Measurements from ENCODE around the gene TMEM14C.
A peak's percentile ranks its signal among the peaks of the same experiment; 100 is the strongest.

Gene TMEM14C

DNA sequence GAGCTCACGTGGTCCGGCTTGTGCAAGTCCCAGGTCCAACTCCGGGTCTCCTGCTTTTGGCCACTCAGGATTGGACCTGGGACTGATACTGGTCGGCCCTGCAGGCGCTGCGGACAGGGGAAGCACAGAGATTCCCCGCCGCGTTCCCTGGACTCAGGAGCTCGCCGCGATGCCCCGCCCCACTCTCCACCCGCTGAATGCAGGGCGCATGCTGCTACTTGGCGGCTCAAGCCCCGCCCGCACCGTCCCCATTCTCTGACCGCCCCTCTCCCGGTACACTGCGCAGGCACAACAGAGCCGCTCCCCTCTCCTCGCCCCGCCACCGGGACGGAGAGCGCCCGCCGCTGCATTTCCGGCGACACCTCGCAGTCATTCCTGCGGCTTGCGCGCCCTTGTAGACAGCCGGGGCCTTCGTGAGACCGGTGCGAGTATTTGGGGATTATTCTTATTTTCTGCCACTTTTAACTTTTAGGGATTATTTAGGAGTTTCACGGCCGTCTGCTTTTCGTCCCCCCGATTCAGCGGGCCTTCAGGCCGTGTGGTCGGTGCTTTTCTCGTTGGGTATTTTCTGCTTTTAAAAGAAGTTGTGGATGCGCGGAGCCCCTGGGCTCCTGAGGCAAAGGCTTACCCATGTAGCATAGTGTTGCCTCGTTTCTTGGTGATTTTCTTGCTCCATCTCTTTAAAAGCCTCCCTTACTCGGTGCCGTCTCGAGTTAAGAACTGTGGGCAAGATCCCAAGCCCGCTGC, at the start of gene TMEM14C:
Gene TMEM14C, plus strand, starts transcription at position 251 of the 747 bp plus-strand sequence. CDS start 1,544 bp downstream, outside the sequence.
- DNase-seq (ENCODE audit: low spot score) = peak; percentile 99

DNA sequence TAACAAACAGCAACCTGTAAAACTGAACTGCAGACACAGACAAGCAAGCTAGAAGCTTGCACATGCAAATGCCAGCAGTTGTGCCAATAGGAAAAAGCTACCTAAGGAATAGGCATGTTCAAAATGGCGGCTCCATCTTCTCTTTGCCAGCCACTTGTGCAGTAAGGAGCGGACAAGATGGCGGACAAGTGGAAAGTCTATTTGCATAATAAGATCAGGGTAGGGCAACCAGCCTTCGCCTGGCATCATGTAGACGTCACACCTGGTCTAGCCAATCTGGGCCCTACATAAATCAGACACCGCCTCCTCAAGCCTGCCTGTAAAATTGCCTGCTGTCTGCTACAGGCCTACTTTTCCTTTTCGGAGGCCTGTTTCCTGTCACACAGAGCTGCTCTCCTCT, 46.5 kb upstream of the TMEM14C start:
- DNase-seq (ENCODE audit: low spot score) = no peak

- no peak for DNase-seq (ENCODE audit: low spot score)
Measured at GRCh38 chr6:10678456-10678855, 44.4 kb upstream of the TMEM14C start.

DNA sequence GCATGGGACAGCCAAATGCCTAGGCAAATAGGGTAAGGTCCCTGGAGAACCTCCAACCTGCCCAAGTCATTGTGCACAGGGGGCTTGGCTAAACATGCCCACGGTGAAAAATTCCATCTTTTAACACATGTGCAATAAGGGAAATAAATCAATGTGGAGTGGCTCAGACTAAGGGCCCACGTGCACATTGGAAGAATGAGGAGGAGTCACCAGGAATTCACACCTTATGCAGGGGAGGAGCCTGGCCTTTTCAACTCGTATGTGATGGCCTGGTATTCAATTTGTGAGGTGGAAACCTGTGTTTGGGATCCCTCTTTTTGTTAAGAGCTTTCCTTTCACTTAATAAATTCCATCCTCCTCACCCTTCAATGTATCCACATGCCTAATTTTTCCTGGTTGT, 41.1 kb upstream of the TMEM14C start:
- DNase-seq (ENCODE audit: low spot score) = no peak

GRCh38 chr6:10682355-10682988, 40.4 kb upstream of the TMEM14C start:
- DNase-seq (ENCODE audit: low spot score) = no peak

DNA sequence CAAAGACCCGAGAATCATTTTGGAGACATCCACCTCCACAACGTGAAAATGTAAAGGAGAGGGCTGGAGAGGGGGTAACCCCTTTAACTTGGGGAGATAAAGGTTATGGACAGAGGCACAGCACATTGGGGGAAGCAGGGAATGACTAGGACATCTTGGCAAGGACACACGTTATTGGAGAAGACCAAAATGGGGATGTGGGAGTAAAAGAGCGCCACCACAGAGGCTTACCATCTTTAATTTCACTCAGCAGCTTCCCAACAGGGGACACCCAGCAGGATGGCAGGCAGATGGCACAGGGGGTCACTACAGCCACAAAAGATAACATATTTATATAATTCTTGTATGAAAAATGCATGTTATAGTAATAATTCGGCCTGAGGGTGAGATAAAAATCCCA, 38.3 kb upstream of the TMEM14C start:
- no peak for DNase-seq (ENCODE audit: low spot score)

GRCh38 chr6:10685092-10685915, 37.6 kb upstream of the TMEM14C start:
- no peak for DNase-seq (ENCODE audit: low spot score)

GRCh38 chr6:10686901-10687300, 36.0 kb upstream of the TMEM14C start:
- DNase-seq (ENCODE audit: low spot score) = no peak

GRCh38 chr6:10687582-10687981, 35.3 kb upstream of the TMEM14C start:
- peak; percentile 7 for DNase-seq (ENCODE audit: low spot score)

DNA sequence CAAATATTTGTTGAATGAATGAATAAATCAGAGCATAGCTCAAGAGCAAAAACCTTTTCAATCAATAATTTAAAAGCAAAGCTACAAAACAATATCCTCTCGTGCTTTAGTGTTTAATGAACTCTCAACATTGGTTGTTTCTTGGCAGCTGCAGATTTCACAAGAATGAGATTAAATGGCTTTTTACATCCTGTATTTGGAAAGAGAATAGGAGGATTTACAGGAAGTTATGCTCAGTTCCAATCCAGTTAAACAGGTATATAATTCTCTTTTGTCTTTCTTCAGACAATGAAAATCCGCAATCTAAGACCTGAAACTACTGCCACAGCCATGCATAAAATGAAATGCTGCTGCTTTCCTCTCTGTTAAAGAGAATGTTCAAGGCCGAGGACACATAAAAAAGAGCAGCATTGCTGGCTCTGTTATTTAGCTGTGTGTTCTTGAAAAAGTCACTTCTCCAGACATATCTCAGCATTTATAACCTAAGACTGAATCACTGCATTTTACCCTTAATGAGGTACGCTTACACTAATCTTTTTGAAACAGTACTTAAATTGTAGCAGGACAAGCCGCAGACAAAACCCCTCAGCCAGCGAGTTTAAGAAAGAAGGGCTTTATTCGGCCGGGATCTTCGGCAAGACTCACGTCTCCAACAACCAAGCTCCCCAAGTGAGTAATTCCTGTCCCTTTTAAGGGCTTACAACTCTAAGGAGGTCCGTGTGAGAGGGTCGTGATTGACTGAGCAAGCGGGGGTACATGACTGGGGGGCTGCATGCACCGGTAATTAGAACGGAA, 32.0 kb upstream of the TMEM14C start:
- no peak for DNase-seq (ENCODE audit: low spot score)

DNA sequence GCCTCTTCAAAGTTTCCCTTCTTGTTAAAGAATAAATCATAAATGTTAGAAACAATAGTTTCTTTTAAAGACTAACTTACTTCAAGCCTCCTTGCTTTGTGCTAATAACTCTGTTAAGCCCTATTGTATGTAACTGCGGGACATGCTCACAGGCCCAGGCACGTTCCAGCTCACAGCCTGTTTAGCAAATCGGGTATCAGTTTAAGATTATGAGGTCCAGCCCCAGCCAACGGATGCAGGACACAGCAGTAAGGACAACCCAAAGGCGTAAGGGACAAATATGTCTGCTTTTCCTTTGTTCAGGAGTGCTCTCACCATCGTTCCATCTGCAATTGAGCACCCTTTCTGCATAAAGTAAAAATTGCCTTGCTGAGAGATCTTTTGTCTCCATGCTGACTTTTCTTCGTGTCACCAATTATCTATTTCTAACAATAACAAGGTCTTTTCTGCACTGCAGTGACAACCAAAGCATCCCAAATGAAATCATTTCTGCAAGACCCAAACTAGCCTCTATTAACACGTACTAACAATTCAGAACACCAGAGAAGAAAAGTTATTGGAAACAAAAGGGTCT, 29.8 kb upstream of the TMEM14C start:
- no peak for DNase-seq (ENCODE audit: low spot score)

GRCh38 chr6:10694302-10695085, 28.4 kb upstream of the TMEM14C start, which contains the start of the genes C6orf52 and PAK1IP1:
C6orf52 (minus strand) TSS chr6:10694616; CDS start chr6:10687550, 7,066 bp downstream.
PAK1IP1 (plus strand) TSS chr6:10694972; CDS start chr6:10694986, 14 bp downstream.
- peak; percentile 95 for DNase-seq (ENCODE audit: low spot score)

- DNase-seq (ENCODE audit: low spot score) = no peak
Measured at GRCh38 chr6:10695086-10695657, 27.7 kb upstream of the TMEM14C start.

- DNase-seq (ENCODE audit: low spot score) = no peak
Measured at GRCh38 chr6:10696655-10697054, 26.2 kb upstream of the TMEM14C start.

- DNase-seq (ENCODE audit: low spot score) = no peak
Measured at GRCh38 chr6:10713962-10714361, 8.9 kb upstream of the TMEM14C start.

DNA sequence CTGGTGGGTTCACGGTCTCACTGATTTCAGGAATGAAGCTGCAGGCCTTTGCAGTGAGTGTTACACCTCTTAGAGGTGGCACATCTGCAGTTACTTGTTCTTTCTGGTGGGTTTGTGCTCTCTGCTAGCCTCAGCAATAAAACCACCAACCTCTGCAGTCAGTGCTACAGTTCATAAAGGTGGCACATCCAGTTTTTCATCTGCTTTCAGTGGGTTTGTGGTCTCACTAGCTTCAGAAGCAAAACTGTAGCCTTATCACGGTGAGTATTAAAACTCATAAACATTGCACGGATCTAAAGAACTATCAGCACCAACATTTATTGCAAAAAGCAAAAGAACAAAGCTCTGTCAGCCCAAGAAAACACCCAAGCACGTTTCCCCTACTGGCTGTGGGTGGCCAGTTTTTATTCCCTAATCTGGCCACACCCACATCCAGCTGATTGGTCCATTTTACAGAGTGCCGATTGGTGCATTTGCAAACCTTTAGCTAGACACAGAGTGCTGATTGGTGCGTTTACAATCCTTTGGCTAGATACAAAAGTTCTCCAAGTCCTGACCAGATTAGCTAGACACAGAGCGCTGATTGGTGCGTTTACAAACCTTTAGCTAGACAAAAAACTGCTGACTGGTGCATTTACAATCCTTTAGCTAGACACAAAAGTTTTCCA, 3.4 kb upstream of the TMEM14C start:
- no peak for DNase-seq (ENCODE audit: low spot score)

DNA sequence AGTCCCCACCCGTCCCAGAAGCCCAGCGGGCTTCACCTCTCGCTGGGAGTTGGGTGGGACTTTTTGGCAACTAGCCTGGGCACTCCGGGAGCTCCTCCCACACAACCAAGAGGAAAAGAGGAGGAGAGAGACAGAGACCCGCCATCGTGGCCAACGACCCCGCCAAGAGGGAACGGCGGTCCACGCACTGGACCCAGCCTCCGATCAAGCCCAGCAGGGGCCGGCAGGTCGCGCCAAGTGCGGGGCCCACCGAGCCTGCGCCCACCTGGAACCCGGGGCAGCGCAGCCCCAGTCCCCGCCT, 3.0 kb upstream of the TMEM14C start:
- no peak for DNase-seq (ENCODE audit: low spot score)

- no peak for DNase-seq (ENCODE audit: low spot score)
Measured at GRCh38 chr6:10720265-10720959, 2.5 kb upstream of the TMEM14C start.

All from iPS-NIHi11 (cell line).